Mammary epithelial cell (primary cell): ENCODE results near the gene CFAP74.

Experiments used
- CTCF ChIP-seq, 2 donors: IDR thresholded peaks in 1 of 2; conservative IDR thresholded peaks in 1 of 2; 2 replicates each; pipeline ENCODE4 v1.5.1; 2011 to 2012; ENCODE audit warnings: inconsistent platforms in 2 of 2, low read length in 2 of 2, mild to moderate bottlenecking in 2 of 2, control low read depth in 1 of 2, low read depth in 1 of 2; ENCODE audit not compliant: insufficient read depth in 1 of 2; ENCODE audit errors: extremely low read depth in 1 of 2
- EZH2 ChIP-seq: IDR thresholded peaks from 2 replicates; pipeline ENCODE4 v1.6.1; 2012; ENCODE audit warnings: low read length, inconsistent platforms, borderline replicate concordance

DNA sequence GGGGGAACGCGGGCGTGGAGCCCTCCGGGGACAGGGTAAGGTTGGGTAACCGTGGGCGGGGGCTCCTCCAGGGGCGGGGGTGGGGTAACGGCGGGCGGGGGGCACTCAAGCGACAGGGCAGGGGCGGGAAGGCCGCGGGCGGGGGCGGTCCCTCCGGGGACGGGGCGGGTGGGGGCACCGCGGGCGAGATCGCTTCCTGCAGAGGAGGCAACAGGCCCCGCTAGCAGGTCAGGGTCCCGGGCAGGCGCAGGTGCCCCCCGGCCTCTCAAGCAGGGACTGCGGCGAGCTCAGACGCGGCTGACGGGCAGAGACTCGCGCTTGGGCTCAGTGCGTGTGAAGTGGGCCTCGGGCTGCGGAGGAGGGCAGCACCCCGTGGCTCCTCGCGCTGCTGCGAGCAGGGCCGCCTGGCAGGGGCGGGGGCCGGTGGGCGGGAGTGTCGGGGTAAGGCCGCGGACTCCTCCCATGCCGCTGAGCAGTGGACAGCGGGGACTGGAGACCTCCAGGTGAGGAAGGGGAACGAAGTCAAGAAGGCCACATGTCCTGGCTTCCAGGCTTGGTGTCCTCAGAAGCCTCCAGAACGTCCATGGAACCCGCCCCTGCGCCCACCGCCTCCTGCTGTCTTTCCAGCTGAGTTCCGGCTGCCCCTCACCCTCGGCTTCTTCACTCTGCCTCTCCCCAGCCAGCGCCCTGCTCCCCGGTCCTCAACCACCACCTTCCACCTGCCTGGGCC lies 112.1 kb downstream of the CFAP74 start:
- no peak for TF ChIP-seq CTCF (conservative IDR thresholded peaks at IDR 0.05 in 1 of 2, IDR thresholded peaks at IDR 0.05 in 1 of 2; ENCODE audit: extremely low read depth in 1 of 2, insufficient read depth in 1 of 2, low read depth in 1 of 2, low read length in 2 of 2)
- no peak for TF ChIP-seq EZH2
